ENCODE measurements around the gene PLCB2. TPM values are rescaled to one million over a fixed set of nuclear protein-coding genes. Genes with fewer than 3 reads are reported as not detected.
A peak's percentile ranks its signal among the peaks of the same experiment; 100 is the strongest.

Gene PLCB2
- total and polyA plus RNA-seq, 8 donors: 13.5 to 86.4 (median 14.9) TPM

DNA sequence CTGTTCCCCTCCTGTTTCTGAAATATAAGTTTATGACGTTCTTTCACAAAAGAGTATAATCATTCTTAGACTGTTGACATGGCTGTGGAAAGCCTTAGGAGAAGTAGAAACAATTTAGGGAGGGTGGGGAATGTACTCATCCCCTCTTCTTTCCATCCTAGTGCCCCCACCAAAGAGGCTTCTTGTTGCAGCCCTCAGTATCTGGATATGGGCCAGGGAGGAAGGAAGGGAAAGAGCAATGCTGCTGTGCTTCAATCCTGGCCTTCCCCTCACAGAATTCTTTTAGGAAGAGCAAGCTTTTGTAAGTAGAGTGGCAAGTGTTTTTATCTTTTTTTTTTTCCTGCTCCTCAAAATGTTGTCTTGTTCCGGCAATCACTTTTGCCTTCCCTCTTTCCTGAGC is 17.5 kb upstream of the PLCB2 start:
- H3K4me1 ChIP-seq: peaks cover 19 to 74% of the 10 kb centered on the region in 2 donors
- H3K27ac ChIP-seq: peak overlapping the region in 1 of 2 donors; percentile 21
- H3K27me3 ChIP-seq: no peaks in the 10 kb centered on the region
- DNase-seq (no peak), ATAC-seq (no peak)
- intact Hi-C loops (cut with DNase I): no loop called here
- peak overlapping the region; percentile 67 to 86 for H3K4me3 ChIP-seq
- TF ChIP-seq, protein P1, sequence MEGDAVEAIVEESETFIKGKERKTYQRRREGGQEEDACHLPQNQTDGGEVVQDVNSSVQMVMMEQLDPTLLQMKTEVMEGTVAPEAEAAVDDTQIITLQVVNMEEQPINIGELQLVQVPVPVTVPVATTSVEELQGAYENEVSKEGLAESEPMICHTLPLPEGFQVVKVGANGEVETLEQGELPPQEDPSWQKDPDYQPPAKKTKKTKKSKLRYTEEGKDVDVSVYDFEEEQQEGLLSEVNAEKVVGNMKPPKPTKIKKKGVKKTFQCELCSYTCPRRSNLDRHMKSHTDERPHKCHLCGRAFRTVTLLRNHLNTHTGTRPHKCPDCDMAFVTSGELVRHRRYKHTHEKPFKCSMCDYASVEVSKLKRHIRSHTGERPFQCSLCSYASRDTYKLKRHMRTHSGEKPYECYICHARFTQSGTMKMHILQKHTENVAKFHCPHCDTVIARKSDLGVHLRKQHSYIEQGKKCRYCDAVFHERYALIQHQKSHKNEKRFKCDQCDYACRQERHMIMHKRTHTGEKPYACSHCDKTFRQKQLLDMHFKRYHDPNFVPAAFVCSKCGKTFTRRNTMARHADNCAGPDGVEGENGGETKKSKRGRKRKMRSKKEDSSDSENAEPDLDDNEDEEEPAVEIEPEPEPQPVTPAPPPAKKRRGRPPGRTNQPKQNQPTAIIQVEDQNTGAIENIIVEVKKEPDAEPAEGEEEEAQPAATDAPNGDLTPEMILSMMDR (IDR thresholded peaks at IDR 0.05): no peak
- H3K36me3 ChIP-seq: peaks cover 0 to 8% of the 10 kb centered on the region in 2 donors
- H3K9me3 ChIP-seq: no peaks in the 10 kb centered on the region

DNA sequence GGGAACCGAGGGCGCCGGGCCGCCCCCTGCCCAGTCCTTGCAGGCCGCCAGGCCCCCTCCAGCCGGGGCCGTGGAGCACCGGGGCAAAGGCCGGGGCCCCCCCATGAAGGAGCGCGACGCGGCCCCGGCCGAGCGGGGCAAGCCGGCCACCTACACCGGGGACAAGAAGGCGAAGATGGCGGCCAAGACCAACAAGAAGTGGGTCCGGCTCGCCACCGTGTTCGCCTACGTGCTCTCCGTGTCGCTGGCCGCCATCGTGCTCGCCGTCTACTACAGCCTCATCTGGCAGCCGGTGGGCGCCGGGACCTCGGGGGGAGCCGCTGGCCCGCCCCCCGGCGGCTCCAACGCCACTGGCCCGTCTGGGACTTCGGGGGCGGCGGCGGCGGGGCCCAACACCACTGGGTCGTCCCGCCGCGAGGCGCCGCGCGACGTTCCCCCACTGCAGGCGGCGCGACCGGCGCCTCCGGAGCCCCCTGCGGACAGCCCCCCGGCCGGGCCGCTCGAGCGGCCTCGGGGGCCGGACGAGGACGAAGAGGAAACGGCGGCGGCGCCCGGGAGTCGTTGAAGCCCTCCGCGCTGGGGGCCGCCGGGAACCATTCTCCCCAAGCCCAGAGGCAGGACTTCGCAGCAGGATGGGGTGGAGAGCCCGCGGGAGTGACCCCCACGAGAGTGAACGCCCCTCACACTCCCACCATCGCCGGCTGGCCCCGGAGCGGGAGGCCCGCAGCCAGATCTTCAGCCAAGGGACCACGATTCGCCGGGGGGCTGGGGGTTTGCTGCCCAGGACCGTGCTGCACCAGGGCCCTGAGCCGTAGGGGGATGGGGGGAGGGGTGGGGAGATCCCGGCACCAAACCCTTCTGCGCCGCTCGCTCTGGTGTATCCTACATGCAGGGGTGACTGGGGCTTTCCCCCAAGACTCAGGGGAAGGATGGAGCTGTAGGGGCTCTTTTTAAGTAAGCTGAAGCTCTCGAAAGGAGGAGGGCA is 16.5 kb upstream of the PLCB2 start:
- no peaks in the 10 kb centered on the region for H3K27me3 ChIP-seq
- peak overlapping the region; percentile 67 to 86 for H3K4me3 ChIP-seq
- peak; percentile 9 for ATAC-seq
- peak overlapping the region; percentile 77 to 80 for H3K27ac ChIP-seq
- H3K4me1 ChIP-seq: peaks cover 15 to 67% of the 10 kb centered on the region in 2 donors
- DNase-seq: peak in 1 of 4 donors; percentile 87
- intact Hi-C loops (cut with DNase I): no loop called here
- H3K9me3 ChIP-seq: no peaks in the 10 kb centered on the region
- peaks cover 0 to 8% of the 10 kb centered on the region in 2 donors for H3K36me3 ChIP-seq
- TF ChIP-seq, protein P1 (IDR thresholded peaks at IDR 0.05): no peak

DNA sequence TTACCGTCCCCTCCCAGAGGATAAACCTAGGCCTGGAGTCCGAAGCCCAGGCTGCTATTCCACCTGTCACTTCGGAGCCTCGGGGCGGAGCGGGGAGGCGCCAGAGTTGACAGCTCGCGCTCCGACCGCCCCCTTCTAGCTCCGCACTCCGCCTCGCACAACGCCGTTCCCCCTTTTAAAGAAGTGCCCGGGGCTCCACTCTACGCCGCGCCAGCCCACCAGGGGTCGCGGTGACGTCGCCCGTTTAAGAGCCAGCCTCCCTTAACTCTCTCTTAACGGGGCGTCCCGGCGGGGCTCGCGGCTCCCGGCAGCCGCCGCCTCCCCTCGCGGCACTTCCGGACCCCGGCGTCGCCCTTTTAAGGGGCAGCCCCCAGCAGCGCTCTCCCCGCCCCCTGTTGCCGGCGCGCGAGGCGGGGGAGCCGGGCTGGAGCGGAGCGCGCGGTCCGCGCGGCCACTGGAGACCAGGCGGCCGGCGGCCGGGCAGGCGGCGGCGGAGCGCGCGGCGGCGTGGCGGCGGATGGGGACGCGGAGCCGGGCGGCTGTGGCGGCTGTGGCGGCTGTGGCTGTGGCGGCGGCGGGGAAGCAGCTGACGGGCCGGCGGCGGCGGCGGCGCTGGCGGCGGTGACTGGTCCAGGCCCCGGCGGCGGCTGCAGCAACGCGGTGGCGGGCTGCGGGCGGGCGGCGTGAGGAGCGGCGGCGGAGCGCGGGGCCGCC is 15.7 kb upstream of the PLCB2 start, which contains the start of gene INAFM2:
INAFM2 (plus strand) TSS at position 454 of the 714 bp plus-strand sequence. CDS start 364 bp downstream, outside the sequence.
- Histone ChIP-seq H3K27ac (peak within 1 kb of the TSS; percentile 77 to 80), H3K36me3 (peaks cover 0 to 8% of the 10 kb centered on the region in 2 donors), H3K4me1 (peaks cover 15 to 58% of the 10 kb centered on the region in 2 donors), H3K9me3 (no peaks in the 10 kb centered on the region), H3K27me3 (no peaks in the 10 kb centered on the region), H3K4me3 (peak within 1 kb of the TSS; percentile 67 to 86)
- intact Hi-C loops (cut with DNase I): no loop called here
- TF ChIP-seq, protein P1 (IDR thresholded peaks at IDR 0.05): peak; percentile 37 to 83
- peak; percentile 91 to 97 (median 94) for DNase-seq
- ATAC-seq: peak; percentile 93

DNA sequence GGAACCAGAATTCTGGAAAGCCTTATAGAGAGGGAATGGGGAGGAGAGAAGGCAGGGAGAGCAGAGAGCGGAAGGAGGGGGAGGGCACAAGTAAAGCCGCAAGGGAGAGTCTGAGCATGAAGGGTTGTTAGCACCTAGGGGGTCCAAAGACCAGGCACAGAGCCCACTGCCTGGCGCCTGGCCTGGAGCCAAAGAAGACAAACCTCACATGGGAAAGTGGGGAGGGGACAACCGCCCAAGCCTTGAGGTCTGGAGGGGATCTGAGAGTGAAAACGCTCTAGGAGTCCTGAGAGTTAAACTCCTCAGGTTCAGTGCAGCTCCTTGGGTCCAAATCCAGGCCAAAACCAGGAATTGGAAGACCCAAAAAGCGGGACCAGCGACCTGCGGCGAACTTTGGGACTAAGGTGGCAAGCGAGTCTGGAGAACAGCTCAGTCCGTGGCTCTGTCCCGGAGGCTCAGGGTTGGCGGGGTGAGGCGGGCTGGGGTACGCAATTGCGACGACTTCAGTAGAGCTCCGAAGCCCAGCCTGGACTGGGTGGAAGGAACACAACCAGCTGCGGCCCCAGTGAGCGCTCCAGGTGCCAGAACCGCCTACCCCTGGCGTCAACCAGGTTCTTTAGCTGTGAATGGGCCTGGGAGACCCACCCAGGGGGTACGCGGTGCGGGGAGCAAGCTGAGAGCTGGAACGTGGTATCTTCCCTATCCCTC is 14.9 kb upstream of the PLCB2 start:
- Histone ChIP-seq H3K27me3 (no peaks in the 10 kb centered on the region), H3K27ac (peak overlapping the region; percentile 36 to 54), H3K4me3 (peak overlapping the region; percentile 21 to 86), H3K4me1 (peaks cover 15 to 51% of the 10 kb centered on the region in 2 donors), H3K9me3 (no peaks in the 10 kb centered on the region), H3K36me3 (peaks cover 0 to 8% of the 10 kb centered on the region in 2 donors)
- ATAC-seq (no peak), DNase-seq (no peak)
- TF ChIP-seq, protein P1 (IDR thresholded peaks at IDR 0.05): no peak
- intact Hi-C loops (cut with DNase I): no loop called here

Data from left lung (tissue), 10 donors.